Testis (tissue), 3 donors: ENCODE results near the gene CHST8. TPM values are rescaled to one million over a fixed set of nuclear protein-coding genes. Genes with fewer than 3 reads are reported as not detected.

ENCODE experiments used
- DNase-seq: peaks from one replicate; pipeline ENCODE4 v3.0.0-alpha.2; 2019
- H3K27ac ChIP-seq, 2 donors: fragments of 200-600 bp; sonication (generic); one replicate each; pipeline ENCODE4 v1.5.1; 2019
- H3K27me3 ChIP-seq: fragments of 200-600 bp; sonication (generic); one replicate; pipeline ENCODE4 v1.5.1; 2019
- H3K36me3 ChIP-seq: fragments of 200-600 bp; sonication (generic); one replicate; pipeline ENCODE4 v1.5.1; 2017; ENCODE audit warnings: low read depth; ENCODE audit errors: missing control alignments
- H3K4me1 ChIP-seq: fragments of 200-600 bp; sonication (generic); one replicate; pipeline ENCODE4 v1.5.1; 2019
- H3K4me3 ChIP-seq, 2 donors: fragments of 200-600 bp; sonication (generic); one replicate each; pipeline ENCODE4 v1.5.1; 2017 to 2019
- H3K9me3 ChIP-seq: fragments of 200-600 bp; sonication (generic); one replicate; pipeline ENCODE4 v1.5.1; 2017
- CTCF ChIP-seq, 3 experiments: fragments of 450-650 bp in 2 of 3; fragments of 200-600 bp in 1 of 3; sonication (generic) in 1 of 3; IDR thresholded peaks; one replicate each; pipeline ENCODE4 v1.5.1; 2016 to 2019; ENCODE audit warnings: antibody characterized with exemption in 3 of 3, mild to moderate bottlenecking in 2 of 3, moderate library complexity in 1 of 3
- POLR2A ChIP-seq: fragments of 450-650 bp; IDR thresholded peaks from one replicate; pipeline ENCODE4 v1.6.1; 2017; ENCODE audit warnings: antibody characterized with exemption, mild to moderate bottlenecking, moderate library complexity
- WGBS, 2 donors: methylation state at CpG; one replicate each; pipeline ENCODE4 v1.1.5; 2018; 5-methylcytosine and 5-hydroxymethylcytosine counted together
- intact Hi-C: fragments of 100-400 bp; cut with DNase I; formaldehyde crosslinking; loops from one replicate; pipeline ENCODE4 v1.15.1; 2023; ENCODE audit warnings: low total_unique reads
- polyA plus RNA-seq: library from polyadenylated mRNA; stranded (reverse); fragments of 350-450 nt; fragmentation: Illumina TruSeq; extraction: RNeasy Lipid Tissue Mini Kit (QIAGEN cat#74804); gene quantifications from one replicate; pipeline ENCODE4 v1.2.3, GENCODE V29; 2014; ENCODE audit warnings: low read depth, low replicate concordance; ENCODE audit not compliant: insufficient read depth
- total RNA-seq, 2 donors: library from RNA; depleted of rRNA; stranded (reverse); fragments of >200 nt; gene quantifications; one replicate each; pipeline ENCODE4 v1.2.3, GENCODE V29; 2016

Gene CHST8
- total and polyA plus RNA-seq, 3 donors from 2014 or later, result 0.75 to 0.93 (median 0.79) TPM

- Histone ChIP-seq H3K4me3 (no peak overlapping the region), H3K36me3 (no peaks in the 10 kb centered on the region), H3K4me1 (no peaks in the 10 kb centered on the region), H3K27me3 (no peaks in the 10 kb centered on the region), H3K9me3 (no peaks in the 10 kb centered on the region), H3K27ac (no peak overlapping the region)
- intact Hi-C loops, result no loop called here
- TF ChIP-seq POLR2A, result no peak
- TF ChIP-seq CTCF (IDR thresholded peaks at IDR 0.05), result no peak
- WGBS, 2 donors, result 47 to 56% methylated on average over 11 of the region's 11 CpGs
- no peak for DNase-seq
Observed at GRCh38 chr19:33722456-33723239, 100.9 kb downstream of the CHST8 start.

GRCh38 chr19:33723512-33723911 is 101.8 kb downstream of the CHST8 start:
- intact Hi-C loops, result no loop called here
- no peak for DNase-seq
- no peak overlapping the region for H3K4me3 ChIP-seq
- no peaks in the 10 kb centered on the region for H3K27me3 ChIP-seq
- WGBS, 2 donors, result 65 to 85% methylated on average over 3 of the region's 3 CpGs
- no peaks in the 10 kb centered on the region for H3K36me3 ChIP-seq
- H3K9me3 ChIP-seq, result no peaks in the 10 kb centered on the region
- H3K4me1 ChIP-seq, result no peaks in the 10 kb centered on the region
- TF ChIP-seq POLR2A (no peak), CTCF (IDR thresholded peaks at IDR 0.05) (no peak)
- H3K27ac ChIP-seq, result no peak overlapping the region

GRCh38 chr19:33724021-33724720 is 102.4 kb downstream of the CHST8 start:
- H3K4me1 ChIP-seq, result no peaks in the 10 kb centered on the region
- no peaks in the 10 kb centered on the region for H3K9me3 ChIP-seq
- H3K27ac ChIP-seq, result no peak overlapping the region
- no peaks in the 10 kb centered on the region for H3K27me3 ChIP-seq
- 63 to 75% methylated on average over 6 to 15 of the region's 15 CpGs for WGBS, 2 donors
- DNase-seq, result no peak
- H3K4me3 ChIP-seq, result no peak overlapping the region
- no peaks in the 10 kb centered on the region for H3K36me3 ChIP-seq
- intact Hi-C loops, result no loop called here
- TF ChIP-seq CTCF (IDR thresholded peaks at IDR 0.05) (no peak), POLR2A (no peak)

- Histone ChIP-seq H3K27ac (no peak overlapping the region), H3K4me1 (no peaks in the 10 kb centered on the region), H3K27me3 (no peaks in the 10 kb centered on the region), H3K9me3 (no peaks in the 10 kb centered on the region), H3K36me3 (no peaks in the 10 kb centered on the region), H3K4me3 (no peak overlapping the region)
- TF ChIP-seq CTCF (IDR thresholded peaks at IDR 0.05), result no peak
- no peak for TF ChIP-seq POLR2A
- DNase-seq, result no peak
- 66 to 88% methylated on average over 5 to 7 of the region's 7 CpGs for WGBS, 2 donors
- intact Hi-C loops, result no loop called here
Observed at GRCh38 chr19:33724721-33725060, 102.9 kb downstream of the CHST8 start.
